ENCODE data around the gene RAD23A. TPM values are rescaled to one million over a fixed set of nuclear protein-coding genes. Genes with fewer than 3 reads are reported as not detected.
"Not testable (repeated sequence)": the region's sequence is repeated elsewhere in the genome, so short reads cannot be mapped to it uniquely, and the experiment has no call there.

RAD23A gene
- total RNA-seq, 2 experiments from 2014 or later = 189 to 190 TPM

DNA sequence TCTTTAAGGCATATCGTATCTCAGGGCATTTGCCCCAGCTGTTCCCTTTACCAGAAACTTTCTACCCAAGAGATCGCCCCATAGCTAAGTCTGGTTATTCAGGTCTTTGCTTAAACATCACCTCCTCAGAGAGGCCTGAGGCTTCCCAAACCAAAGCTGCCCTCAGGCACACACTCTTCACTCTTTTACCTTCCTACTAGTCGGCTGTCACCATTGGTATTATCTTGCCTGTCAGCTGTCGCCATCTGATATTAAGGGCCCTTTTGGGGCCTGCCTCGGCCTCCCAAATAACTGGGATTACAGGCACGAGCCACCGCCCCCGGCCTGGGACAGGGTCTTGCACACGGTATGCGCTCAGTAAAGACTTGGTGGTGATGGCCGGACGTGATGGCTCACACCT, 10.3 kb downstream of the RAD23A start:
- ATAC-seq (no peak), DNase-seq (no peak)
- ChIA-PET POLR2A (interaction anchor here (0.7 to 3.5 kb wide), 8 partner anchors 9 to 65 kb away, joined by 3 to 30 read pairs (median 4); partner anchors contain the start of genes CALR, FARSA, GCDH and RAD23A), CTCF (interaction anchor here (1.0 to 6.0 kb wide), 4 partner anchors 9 to 71 kb away, joined by 3 to 51 read pairs (median 4); partner anchors contain the start of gene GCDH)
- Mint-ChIP-seq H3K36me3 (ENCODE audit: low read depth) (peaks cover 40% of the 10 kb centered on the region), H3K9me3 (no peaks in the 10 kb centered on the region), H3K27me3 (no peaks in the 10 kb centered on the region), H3K4me1 (ENCODE audit: low read depth) (peaks cover 36% of the 10 kb centered on the region), H3K4me3 (peak overlapping the region; percentile 78), H3K27ac (peak overlapping the region; percentile 90)
- TF ChIP-seq CTCF (IDR thresholded peaks at IDR 0.05) = no peak
- intact Hi-C loops (cut with micrococcal nuclease) = no loop called here

- ATAC-seq (peak; percentile 96), DNase-seq (peak; percentile 87)
- Mint-ChIP-seq H3K4me1 (ENCODE audit: low read depth) (peaks cover 36% of the 10 kb centered on the region), H3K36me3 (ENCODE audit: low read depth) (peaks cover 33% of the 10 kb centered on the region), H3K9me3 (no peaks in the 10 kb centered on the region), H3K27me3 (no peaks in the 10 kb centered on the region), H3K27ac (peak within 1 kb of the TSS; percentile 98), H3K4me3 (peak within 1 kb of the TSS; percentile 78)
- ChIA-PET CTCF (interaction anchor here (1.0 to 6.0 kb wide), 3 partner anchors 9 to 66 kb away, joined by 3 to 51 read pairs (median 4); partner anchors contain the start of gene GCDH), POLR2A (interaction anchor here (0.7 to 3.5 kb wide), 10 partner anchors 9 to 197 kb away, joined by 3 to 30 read pairs (median 4); partner anchors contain the start of genes CALR, FARSA, GCDH and RAD23A)
- TF ChIP-seq CTCF (IDR thresholded peaks at IDR 0.05) = no peak
- intact Hi-C loops (cut with micrococcal nuclease) = no loop called here
These were observed 11.1 kb downstream of the RAD23A start, which contains the start of gene GADD45GIP1 for GRCh38 chr19:12956446-12957388. Gene GADD45GIP1 (minus strand): TSS chr19:12957223. CDS start chr19:12957212, 11 bp downstream.

DNA sequence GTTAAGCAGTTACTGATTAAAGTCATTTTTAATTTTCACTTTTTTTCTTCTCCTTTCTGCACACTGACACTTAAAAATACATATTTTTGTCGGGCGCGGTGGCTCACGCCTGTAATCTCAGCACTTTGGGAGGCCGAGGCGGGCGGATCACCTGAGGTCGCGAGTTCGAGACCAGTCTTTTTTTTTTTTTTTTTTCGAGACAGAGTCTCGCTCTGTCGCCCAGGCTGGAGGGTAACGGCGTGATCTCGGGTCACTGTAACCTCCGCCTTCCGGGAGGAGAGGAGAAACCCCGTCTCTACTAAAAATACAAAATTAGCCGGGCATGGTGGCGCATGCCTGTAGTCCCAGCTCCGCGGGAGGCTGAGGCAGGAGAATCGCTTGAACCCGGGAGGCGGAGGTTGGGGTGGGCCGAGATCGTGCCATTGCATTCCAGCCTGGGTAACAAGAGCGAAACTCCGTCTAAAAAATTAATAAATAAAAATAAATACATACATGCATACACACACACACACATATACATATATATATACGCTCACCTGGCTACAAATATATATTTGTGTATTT, 11.8 kb downstream of the RAD23A start:
- Mint-ChIP-seq H3K4me1 (ENCODE audit: low read depth) (peaks cover 35% of the 10 kb centered on the region), H3K27ac (peak overlapping the region; percentile 98), H3K36me3 (ENCODE audit: low read depth) (peaks cover 29% of the 10 kb centered on the region), H3K4me3 (peak overlapping the region; percentile 78)
- ChIA-PET CTCF (interaction anchor here (6.0 kb wide), 1 partner anchor 8 kb away, joined by 51 read pairs; no protein-coding TSS in a partner anchor), POLR2A (interaction anchor here (0.8 to 3.5 kb wide), 6 partner anchors 8 to 197 kb away, joined by 3 to 30 read pairs (median 3); partner anchors contain the start of genes CALR and RAD23A)
- H3K9me3 Mint-ChIP-seq; H3K27me3 Mint-ChIP-seq; DNase-seq; intact Hi-C loops (cut with micrococcal nuclease): not testable (repeated sequence)
- peak; percentile 4 for ATAC-seq

DNA sequence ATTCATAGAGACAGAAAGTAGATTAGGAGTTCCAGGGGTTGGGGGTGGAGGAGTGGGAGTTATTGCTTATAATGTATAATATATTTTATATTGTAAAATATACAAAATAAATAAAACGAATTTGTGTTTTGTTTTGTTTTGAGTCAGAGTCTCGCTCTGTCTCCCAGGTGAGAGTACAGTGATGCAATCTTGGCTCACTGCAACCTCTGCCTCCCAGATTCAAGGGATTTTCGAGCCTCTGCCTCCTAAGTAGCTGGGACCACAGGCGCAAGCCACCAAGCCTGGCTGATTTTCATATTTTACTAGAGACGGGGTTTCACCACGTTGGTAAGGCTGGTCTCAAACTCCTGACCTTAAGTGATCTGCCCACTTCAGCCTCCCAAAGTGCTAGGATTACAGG, 13.8 kb downstream of the RAD23A start:
- Mint-ChIP-seq H3K9me3 (no peaks in the 10 kb centered on the region), H3K27me3 (no peaks in the 10 kb centered on the region), H3K36me3 (ENCODE audit: low read depth) (peaks cover 19% of the 10 kb centered on the region), H3K4me1 (ENCODE audit: low read depth) (peaks cover 19% of the 10 kb centered on the region), H3K27ac (no peak overlapping the region), H3K4me3 (no peak overlapping the region)
- CTCF ChIA-PET = interaction anchor here (0.6 to 1.0 kb wide), 3 partner anchors 12 to 102 kb away, joined by 3 to 5 read pairs (median 3); no protein-coding TSS in a partner anchor
- DNase-seq (no peak), ATAC-seq (no peak)
- no peak for TF ChIP-seq CTCF (IDR thresholded peaks at IDR 0.05)
- intact Hi-C loops (cut with micrococcal nuclease) = no loop called here
- POLR2A ChIA-PET = no interaction called here

Measured in activated CD8-positive, alpha-beta T cell treated with anti-CD3 and anti-CD28 coated beads for 36 hours (primary cell).